ENCODE results near the gene MANSC4. TPM values are rescaled to one million over a fixed set of nuclear protein-coding genes. Genes with fewer than 3 reads are reported as not detected.

Gene MANSC4
- not detected in 2 replicates for total RNA-seq

DNA sequence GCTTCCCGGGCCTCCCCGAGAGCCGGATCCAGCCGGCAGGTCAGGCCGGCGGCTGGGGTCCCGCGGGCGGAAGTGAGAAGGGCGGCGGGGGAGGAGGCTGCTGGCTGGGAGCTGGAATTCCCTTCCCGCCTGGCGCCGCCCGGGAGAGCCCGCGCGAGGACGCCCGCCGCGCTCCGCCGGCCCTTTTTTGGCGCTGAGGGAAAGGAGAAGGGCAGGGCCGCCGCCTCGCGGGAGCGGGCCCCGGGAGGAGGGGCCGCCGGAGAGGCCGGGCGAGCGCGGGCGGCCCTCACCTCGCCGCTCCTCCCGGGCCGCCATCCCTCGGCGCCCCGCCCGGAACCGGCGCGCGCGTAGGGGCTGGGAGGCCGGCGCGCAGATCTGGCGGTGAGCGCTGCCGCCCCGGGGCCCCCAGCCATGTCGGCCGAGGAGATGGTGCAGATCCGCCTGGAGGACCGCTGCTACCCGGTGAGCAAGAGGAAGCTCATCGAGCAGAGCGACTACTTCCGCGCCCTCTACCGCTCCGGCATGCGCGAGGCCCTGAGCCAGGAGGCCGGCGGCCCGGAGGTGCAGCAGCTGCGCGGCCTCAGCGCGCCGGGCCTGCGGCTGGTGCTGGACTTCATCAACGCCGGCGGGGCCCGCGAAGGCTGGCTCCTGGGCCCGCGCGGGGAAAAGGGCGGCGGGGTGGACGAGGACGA is at the start of gene MANSC4, which contains the start of gene KLHL42:
Gene MANSC4 (minus strand): TSS at position 317 of the 692 bp plus-strand sequence. CDS start 8,960 bp downstream, outside the sequence.
Gene KLHL42 (plus strand): TSS at position 314 of the 692 bp plus-strand sequence. CDS start 98 bp downstream, at position 412.

Small RNA genes lying within 50 kb of the gene (small RNA-seq; reads per million reads assigned to genes)
- not detected for gene RF00019
- not detected for gene RF02271

Other genes starting within 250 kb of the MANSC4 start
- gene REP15, start 83.8 kb downstream of the MANSC4 start, total RNA-seq: 2.6 and 6.3 TPM in 2 replicates
- gene MRPS35, start 69.4 kb downstream of the MANSC4 start, total RNA-seq: 61.7 and 65.1 TPM in 2 replicates
- 22.8 and 32.5 TPM in 2 replicates for gene KLHL42, start within 50 bp of the MANSC4 start, total RNA-seq
- gene PTHLH, start 192.5 kb upstream of the MANSC4 start, total RNA-seq: 0.73 and 1.6 TPM in 2 replicates